Measurements from ENCODE around the gene LRRC32.

GRCh38 chr11:76640501-76640900 is 30.0 kb downstream of the LRRC32 start:
- no peak for TF ChIP-seq POLR2A (IDR thresholded peaks at IDR 0.05)
- TF ChIP-seq, protein P1, sequence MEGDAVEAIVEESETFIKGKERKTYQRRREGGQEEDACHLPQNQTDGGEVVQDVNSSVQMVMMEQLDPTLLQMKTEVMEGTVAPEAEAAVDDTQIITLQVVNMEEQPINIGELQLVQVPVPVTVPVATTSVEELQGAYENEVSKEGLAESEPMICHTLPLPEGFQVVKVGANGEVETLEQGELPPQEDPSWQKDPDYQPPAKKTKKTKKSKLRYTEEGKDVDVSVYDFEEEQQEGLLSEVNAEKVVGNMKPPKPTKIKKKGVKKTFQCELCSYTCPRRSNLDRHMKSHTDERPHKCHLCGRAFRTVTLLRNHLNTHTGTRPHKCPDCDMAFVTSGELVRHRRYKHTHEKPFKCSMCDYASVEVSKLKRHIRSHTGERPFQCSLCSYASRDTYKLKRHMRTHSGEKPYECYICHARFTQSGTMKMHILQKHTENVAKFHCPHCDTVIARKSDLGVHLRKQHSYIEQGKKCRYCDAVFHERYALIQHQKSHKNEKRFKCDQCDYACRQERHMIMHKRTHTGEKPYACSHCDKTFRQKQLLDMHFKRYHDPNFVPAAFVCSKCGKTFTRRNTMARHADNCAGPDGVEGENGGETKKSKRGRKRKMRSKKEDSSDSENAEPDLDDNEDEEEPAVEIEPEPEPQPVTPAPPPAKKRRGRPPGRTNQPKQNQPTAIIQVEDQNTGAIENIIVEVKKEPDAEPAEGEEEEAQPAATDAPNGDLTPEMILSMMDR (IDR thresholded peaks at IDR 0.05 in 4 of 5, conservative IDR thresholded peaks at IDR 0.05 in 1 of 5) = no peak
